Stimulated activated CD4-positive, alpha-beta T cell treated with anti-CD3 and anti-CD28 coated beads, Interleukin-1b, Interleukin-23, amount 100 ng/mL, for 24 hours (primary cell): ENCODE results near the gene ERFL.
"Not testable (repeated sequence)": the region's sequence is repeated elsewhere in the genome, so short reads cannot be mapped to it uniquely, and the experiment has no call there.

Experiments used
- DNase-seq, 4 experiments: peaks; one replicate each; pipeline ENCODE4 v3.0.0-alpha.2; 2020; ENCODE audit warnings: low read depth in 4 of 4, low spot score in 1 of 4

ERFL gene

GRCh38 chr19:41944336-41944735 is 16.1 kb upstream of the ERFL start:
- no peak for DNase-seq

GRCh38 chr19:41941410-41942202 is 13.4 kb upstream of the ERFL start:
- no peak for DNase-seq

GRCh38 chr19:41940731-41941409 is 12.6 kb upstream of the ERFL start:
- no peak for DNase-seq

- peak in 1 of 4 experiments; percentile 24 for DNase-seq
Observed at GRCh38 chr19:41939861-41940730, 11.8 kb upstream of the ERFL start.

GRCh38 chr19:41939209-41939608 is 11.0 kb upstream of the ERFL start:
- DNase-seq = not testable (repeated sequence)

GRCh38 chr19:41937525-41938468 is 9.5 kb upstream of the ERFL start:
- no peak for DNase-seq

- DNase-seq = no peak
Observed at GRCh38 chr19:41936961-41937360, 8.7 kb upstream of the ERFL start.

GRCh38 chr19:41936416-41936850 is 8.2 kb upstream of the ERFL start:
- no peak for DNase-seq

- no peak for DNase-seq
Observed at GRCh38 chr19:41935760-41936415, 7.6 kb upstream of the ERFL start.

- peak; percentile 57 to 71 (median 62) for DNase-seq
Observed at GRCh38 chr19:41934849-41935374, 6.7 kb upstream of the ERFL start.

GRCh38 chr19:41933693-41934426 is 5.6 kb upstream of the ERFL start:
- DNase-seq = no peak

GRCh38 chr19:41932720-41933332 is 4.6 kb upstream of the ERFL start:
- DNase-seq = no peak

- DNase-seq = no peak
Observed at GRCh38 chr19:41932259-41932719, 4.0 kb upstream of the ERFL start.

- DNase-seq = no peak
Observed at GRCh38 chr19:41930926-41931592, 2.8 kb upstream of the ERFL start.

GRCh38 chr19:41930322-41930722 is 2.1 kb upstream of the ERFL start:
- DNase-seq = no peak

GRCh38 chr19:41929536-41930071 is 1.4 kb upstream of the ERFL start:
- no peak for DNase-seq

GRCh38 chr19:41928754-41929535 is 696 bp upstream of the ERFL start:
- no peak for DNase-seq
